Measurements from ENCODE around the gene ZNF19. TPM values are rescaled to one million over a fixed set of nuclear protein-coding genes. Genes with fewer than 3 reads are reported as not detected.
A peak's percentile ranks its signal among the peaks of the same experiment; 100 is the strongest.

ZNF19 gene
- total and polyA plus RNA-seq, 5 donors: 1.7 to 4.0 (median 3.1) TPM

GRCh38 chr16:71426880-71427615 lies 62.1 kb downstream of the ZNF19 start:
- no peaks in the 10 kb centered on the region for H3K4me1 ChIP-seq (ENCODE audit: control insufficient read depth, insufficient read depth, low read length)
- H3K9me3 ChIP-seq (ENCODE audit: control insufficient read depth, low read length): no peaks in the 10 kb centered on the region
- no peak overlapping the region for H3K4me3 ChIP-seq (ENCODE audit: low read length)
- DNase-seq (no peak), ATAC-seq (no peak)
- 64% methylated on average over 12 of the region's 12 CpGs for WGBS
- H3K27ac ChIP-seq (ENCODE audit: low read length): no peak overlapping the region
- no peaks in the 10 kb centered on the region for H3K27me3 ChIP-seq (ENCODE audit: control insufficient read depth, insufficient read depth)
- intact Hi-C loops (cut with DNase I): no loop called here

- Histone ChIP-seq H3K27me3 (ENCODE audit: control insufficient read depth, insufficient read depth) (no peaks in the 10 kb centered on the region), H3K27ac (ENCODE audit: low read length) (no peak overlapping the region), H3K9me3 (ENCODE audit: control insufficient read depth, low read length) (no peaks in the 10 kb centered on the region), H3K4me1 (ENCODE audit: control insufficient read depth, insufficient read depth, low read length) (no peaks in the 10 kb centered on the region), H3K4me3 (ENCODE audit: low read length) (no peak overlapping the region)
- intact Hi-C loops (cut with DNase I): no loop called here
- WGBS: 2% methylated on average over 48 of the region's 48 CpGs
- DNase-seq: peak in 1 of 3 donors; percentile 51
- ATAC-seq: peak in 1 of 2 donors; percentile 39
Measured at GRCh38 chr16:71426069-71426879, 62.9 kb downstream of the ZNF19 start.

DNA sequence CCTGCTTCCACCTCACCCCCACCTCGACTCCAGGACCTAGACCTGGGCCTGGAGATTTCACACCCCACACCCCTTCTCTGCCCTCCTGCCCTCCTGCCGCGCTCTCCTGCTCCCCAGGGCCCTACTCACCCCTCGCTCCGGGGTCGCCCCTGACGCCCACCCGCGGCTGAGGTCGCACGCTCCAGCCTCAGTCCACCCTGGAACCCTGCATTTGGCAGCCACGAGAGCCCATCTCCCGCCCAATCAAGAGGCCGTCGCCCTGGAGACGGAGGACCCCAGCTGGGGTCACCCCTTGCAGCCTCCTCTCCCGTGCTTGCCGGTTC lies 63.4 kb downstream of the ZNF19 start:
- Histone ChIP-seq H3K4me3 (ENCODE audit: low read length) (no peak overlapping the region), H3K4me1 (ENCODE audit: control insufficient read depth, insufficient read depth, low read length) (no peaks in the 10 kb centered on the region), H3K27me3 (ENCODE audit: control insufficient read depth, insufficient read depth) (no peaks in the 10 kb centered on the region), H3K27ac (ENCODE audit: low read length) (no peak overlapping the region), H3K9me3 (ENCODE audit: control insufficient read depth, low read length) (no peaks in the 10 kb centered on the region)
- 6% methylated on average over 18 of the region's 18 CpGs for WGBS
- DNase-seq (no peak), ATAC-seq (peak in 1 of 2 donors; percentile 18)
- intact Hi-C loops (cut with DNase I): no loop called here

GRCh38 chr16:71424626-71425025 lies 64.5 kb downstream of the ZNF19 start:
- H3K27ac ChIP-seq (ENCODE audit: low read length): no peak overlapping the region
- no peaks in the 10 kb centered on the region for H3K9me3 ChIP-seq (ENCODE audit: control insufficient read depth, low read length)
- H3K27me3 ChIP-seq (ENCODE audit: control insufficient read depth, insufficient read depth): no peaks in the 10 kb centered on the region
- ATAC-seq: no peak
- no peak overlapping the region for H3K4me3 ChIP-seq (ENCODE audit: low read length)
- DNase-seq: no peak
- H3K4me1 ChIP-seq (ENCODE audit: control insufficient read depth, insufficient read depth, low read length): no peaks in the 10 kb centered on the region
- 65% methylated on average over 6 of the region's 6 CpGs for WGBS
- intact Hi-C loops (cut with DNase I): no loop called here

GRCh38 chr16:71423865-71424264 lies 65.3 kb downstream of the ZNF19 start:
- intact Hi-C loops (cut with DNase I): no loop called here
- Histone ChIP-seq H3K27me3 (ENCODE audit: control insufficient read depth, insufficient read depth) (no peaks in the 10 kb centered on the region), H3K4me1 (ENCODE audit: control insufficient read depth, insufficient read depth, low read length) (no peaks in the 10 kb centered on the region), H3K27ac (ENCODE audit: low read length) (no peak overlapping the region), H3K9me3 (ENCODE audit: control insufficient read depth, low read length) (no peaks in the 10 kb centered on the region), H3K4me3 (ENCODE audit: low read length) (no peak overlapping the region)
- DNase-seq (no peak), ATAC-seq (no peak)
- WGBS: 75% methylated on average over 7 of the region's 7 CpGs

Other genes starting within 250 kb of the ZNF19 start
- 10 to 100 TPM; 11.2 to 12.6 (median 12.3) TPM for gene CMTR2, start 199.9 kb downstream of the ZNF19 start, total RNA-seq
- gene CMTR2, start 199.9 kb downstream of the ZNF19 start, polyA plus RNA-seq: 4.0 TPM
- gene CALB2, start 130.6 kb downstream of the ZNF19 start, total RNA-seq: 1 to 10 TPM; 1.7 to 3.3 (median 2.6) TPM
- 0.95 TPM for gene CALB2, start 130.6 kb downstream of the ZNF19 start, polyA plus RNA-seq
- gene TLE7, start 47.3 kb downstream of the ZNF19 start, total RNA-seq: not detected
- not detected for gene TLE7, start 47.3 kb downstream of the ZNF19 start, polyA plus RNA-seq
- gene ZNF23, start 27.1 kb downstream of the ZNF19 start, total RNA-seq: 1 to 10 TPM; 6.7 to 8.6 (median 7.8) TPM
- gene ZNF23, start 27.1 kb downstream of the ZNF19 start, polyA plus RNA-seq: 6.8 TPM
- gene CHST4, start 37.1 kb upstream of the ZNF19 start, total RNA-seq: not detected
- not detected for gene CHST4, start 37.1 kb upstream of the ZNF19 start, polyA plus RNA-seq
- gene TAT, start 87.8 kb upstream of the ZNF19 start, total RNA-seq: under 1 TPM in 1 of 4 donors, not detected in 3; 0.08 TPM
- gene TAT, start 87.8 kb upstream of the ZNF19 start, polyA plus RNA-seq: 0.02 TPM
- not detected for gene MARVELD3, start 136.9 kb upstream of the ZNF19 start, total RNA-seq
- gene MARVELD3, start 136.9 kb upstream of the ZNF19 start, polyA plus RNA-seq: 0.02 TPM
- gene PHLPP2, start 235.4 kb upstream of the ZNF19 start, total RNA-seq: 1 to 10 TPM; 6.1 to 6.8 (median 6.5) TPM
- 1.9 TPM for gene PHLPP2, start 235.4 kb upstream of the ZNF19 start, polyA plus RNA-seq

All from right cardiac atrium (tissue), 5 donors.